Neural progenitor cell (in vitro differentiated cells): ENCODE measurements around the gene MLYCD. TPM values are rescaled to one million over a fixed set of nuclear protein-coding genes. Genes with fewer than 3 reads are reported as not detected.

Source experiments
- DNase-seq: peaks from one replicate; pipeline ENCODE4 v3.0.0-alpha.2; 2016; ENCODE audit warnings: low spot score
- H2AFZ ChIP-seq: fragments of 200-600 bp; sonication (generic); replicated peaks from 2 replicates; pipeline ENCODE4 v1.6.1; 2016; ENCODE audit warnings: antibody characterized with exemption
- H3F3A ChIP-seq: fragments of 200-600 bp; sonication (generic); 2 replicates; pipeline ENCODE4 v1.6.1; 2016; ENCODE audit warnings: antibody characterized with exemption, low read depth
- H3K27ac ChIP-seq: fragments of 200-600 bp; sonication (generic); 2 replicates; pipeline ENCODE4 v1.5.1; 2016; ENCODE audit warnings: mild to moderate bottlenecking
- H3K27me3 ChIP-seq: fragments of 200-600 bp; sonication (generic); 2 replicates; pipeline ENCODE4 v1.6.1; 2016; ENCODE audit warnings: mild to moderate bottlenecking, moderate library complexity
- H3K36me3 ChIP-seq: fragments of 200-600 bp; sonication (generic); 2 replicates; pipeline ENCODE4 v1.5.1; 2016
- H3K4me1 ChIP-seq: fragments of 200-600 bp; sonication (generic); 2 replicates; pipeline ENCODE4 v1.6.1; 2016; ENCODE audit warnings: mixed run types
- H3K4me2 ChIP-seq: fragments of 200-600 bp; sonication (generic); 2 replicates; pipeline ENCODE4 v1.6.1; 2016
- H3K4me3 ChIP-seq: fragments of 200-600 bp; sonication (generic); 2 replicates; pipeline ENCODE4 v1.5.1; 2016
- H3K79me2 ChIP-seq: fragments of 200-600 bp; sonication (generic); 2 replicates; pipeline ENCODE4 v1.6.1; 2016; ENCODE audit warnings: low read depth
- H3K9ac ChIP-seq: fragments of 200-600 bp; sonication (generic); 2 replicates; pipeline ENCODE4 v1.6.1; 2016
- H3K9me3 ChIP-seq: fragments of 200-600 bp; sonication (generic); 2 replicates; pipeline ENCODE4 v1.5.1; 2016; ENCODE audit warnings: low read depth
- H4K20me1 ChIP-seq: fragments of 200-600 bp; sonication (generic); 2 replicates; pipeline ENCODE4 v1.6.1; 2016; ENCODE audit warnings: low read depth
- H3K27ac Mint-ChIP-seq: 3 replicates; pipeline ENCODE4 v1.8.0; 2021; ENCODE audit warnings: mixed read lengths
- H3K27me3 Mint-ChIP-seq: 2 replicates; pipeline ENCODE4 v1.8.0; 2022; ENCODE audit warnings: low read depth, mild to moderate bottlenecking, inconsistent platforms, moderate library complexity, mixed read lengths; ENCODE audit not compliant: insufficient read depth
- H3K36me3 Mint-ChIP-seq: 3 replicates; pipeline ENCODE4 v1.8.0; 2021; ENCODE audit warnings: mixed read lengths
- H3K4me1 Mint-ChIP-seq: 3 replicates; pipeline ENCODE4 v1.8.0; 2021; ENCODE audit warnings: mixed read lengths
- H3K4me3 Mint-ChIP-seq: 3 replicates; pipeline ENCODE4 v1.8.0; 2021; ENCODE audit warnings: mild to moderate bottlenecking, moderate library complexity, mixed read lengths
- H3K9me3 Mint-ChIP-seq: 3 replicates; pipeline ENCODE4 v1.8.0; 2020; ENCODE audit warnings: mixed read lengths
- CTCF ChIP-seq: fragments of 200-600 bp; sonication (generic); IDR thresholded peaks from 2 replicates; pipeline ENCODE4 v1.5.1; 2017; ENCODE audit warnings: antibody characterized with exemption, mild to moderate bottlenecking
- EZH2 ChIP-seq: fragments of 200-600 bp; sonication (generic); IDR thresholded peaks from 2 replicates; pipeline ENCODE4 v1.6.1; 2017; ENCODE audit warnings: antibody characterized with exemption, mild to moderate bottlenecking, moderate library complexity
- EZH2phosphoT487 ChIP-seq: fragments of 200-600 bp; sonication (generic); IDR thresholded peaks from 2 replicates; pipeline ENCODE4 v1.6.1; 2017; ENCODE audit warnings: antibody characterized with exemption
- total RNA-seq: library from RNA; depleted of rRNA; stranded (reverse); fragments of >200 nt; gene quantifications from 2 replicates; pipeline ENCODE4 v1.2.3, GENCODE V29; 2015; ENCODE audit warnings: low replicate concordance

Gene MLYCD
- total RNA-seq, 1 donor from 2014 or later: 2.5 TPM

GRCh38 chr16:83917152-83918120, 18.5 kb downstream of the MLYCD start:
- H3K79me2 ChIP-seq: no peaks in the 10 kb centered on the region
- H4K20me1 ChIP-seq: no peaks in the 10 kb centered on the region
- DNase-seq: no peak
- Mint-ChIP-seq H3K4me1 (peaks cover 8% of the 10 kb centered on the region), H3K4me3 (no peak overlapping the region), H3K9me3 (peaks cover 3% of the 10 kb centered on the region), H3K27me3 (peaks cover 2% of the 10 kb centered on the region), H3K27ac (peak overlapping the region; percentile 39), H3K36me3 (peaks cover 53% of the 10 kb centered on the region)
- H3K9ac ChIP-seq: no peak overlapping the region
- no peak overlapping the region for H2AFZ ChIP-seq
- no peaks in the 10 kb centered on the region for H3K27me3 ChIP-seq
- TF ChIP-seq EZH2phosphoT487 (no peak), CTCF (no peak)
- H3K27ac ChIP-seq: no peak overlapping the region
- peaks cover 10% of the 10 kb centered on the region for H3F3A ChIP-seq
- no peak overlapping the region for H3K4me3 ChIP-seq
- no peaks in the 10 kb centered on the region for H3K36me3 ChIP-seq
- no peaks in the 10 kb centered on the region for H3K9me3 ChIP-seq
- no peak overlapping the region for H3K4me2 ChIP-seq
- H3K4me1 ChIP-seq: peaks cover 9% of the 10 kb centered on the region

- H3K4me2 ChIP-seq: no peak overlapping the region
- peaks cover 41% of the 10 kb centered on the region for H3K36me3 Mint-ChIP-seq
- TF ChIP-seq EZH2phosphoT487: no peak
- peaks cover 2% of the 10 kb centered on the region for H3K9me3 Mint-ChIP-seq
- no peaks in the 10 kb centered on the region for H3K79me2 ChIP-seq
- no peaks in the 10 kb centered on the region for H3K4me1 ChIP-seq
- no peak overlapping the region for H3K27ac ChIP-seq
- no peaks in the 10 kb centered on the region for H3K9me3 ChIP-seq
- H3K27me3 ChIP-seq: no peaks in the 10 kb centered on the region
- no peak overlapping the region for H3K27ac Mint-ChIP-seq
- H3K4me3 Mint-ChIP-seq: no peak overlapping the region
- peaks cover 3% of the 10 kb centered on the region for H3F3A ChIP-seq
- DNase-seq: no peak
- H4K20me1 ChIP-seq: no peaks in the 10 kb centered on the region
- peaks cover 3% of the 10 kb centered on the region for H3K27me3 Mint-ChIP-seq
- no peak overlapping the region for H3K9ac ChIP-seq
- H2AFZ ChIP-seq: no peak overlapping the region
- H3K4me1 Mint-ChIP-seq: peaks cover 11% of the 10 kb centered on the region
- no peak overlapping the region for H3K4me3 ChIP-seq
- H3K36me3 ChIP-seq: no peaks in the 10 kb centered on the region
Measured at GRCh38 chr16:83920894-83921491, 22.1 kb downstream of the MLYCD start.

GRCh38 chr16:83923581-83924365, 24.9 kb downstream of the MLYCD start:
- Mint-ChIP-seq H3K27ac (peak overlapping the region; percentile 78), H3K4me1 (peaks cover 22% of the 10 kb centered on the region), H3K9me3 (no peaks in the 10 kb centered on the region), H3K27me3 (peaks cover 5% of the 10 kb centered on the region), H3K4me3 (no peak overlapping the region), H3K36me3 (peaks cover 18% of the 10 kb centered on the region)
- Histone ChIP-seq H3K9ac (no peak overlapping the region), H3F3A (peaks cover 12% of the 10 kb centered on the region), H3K27me3 (no peaks in the 10 kb centered on the region), H3K4me1 (peaks cover 11% of the 10 kb centered on the region), H3K36me3 (no peaks in the 10 kb centered on the region), H2AFZ (no peak overlapping the region), H3K9me3 (no peaks in the 10 kb centered on the region), H3K4me3 (no peak overlapping the region), H3K79me2 (no peaks in the 10 kb centered on the region), H3K27ac (no peak overlapping the region), H3K4me2 (no peak overlapping the region), H4K20me1 (no peaks in the 10 kb centered on the region)
- DNase-seq: no peak
- no peak for TF ChIP-seq EZH2phosphoT487
- no peak for TF ChIP-seq EZH2
- no peak for TF ChIP-seq CTCF
